BLaER1 treated with 17β-estradiol and CSF1 and Interleukin-3, amounts not matched to agents 10 nM and 100 nM (cell line): Measurements from ENCODE around the gene SNRNP35.
"Not testable (repeated sequence)": the region's sequence is repeated elsewhere in the genome, so short reads cannot be mapped to it uniquely, and the experiment has no call there.

ENCODE experiments used
- H3K27ac ChIP-seq, 11 experiments: shearing (Covaris generic); formaldehyde crosslinking; 2 replicates each; pipeline ENCODE4 v1.8.1; 2022
- H3K27me3 ChIP-seq, 11 experiments: shearing (Covaris generic); formaldehyde crosslinking; 2 replicates each; pipeline ENCODE4 v1.8.1; 2022
- H3K36me3 ChIP-seq, 11 experiments: shearing (Covaris generic); formaldehyde crosslinking; 2 replicates each; pipeline ENCODE4 v1.8.1; 2022
- H3K4me1 ChIP-seq, 10 experiments: shearing (Covaris generic); formaldehyde crosslinking; 2 replicates each; pipeline ENCODE4 v1.8.1; 2022
- H3K4me2 ChIP-seq, 11 experiments: shearing (Covaris generic); formaldehyde crosslinking; 2 replicates each; pipeline ENCODE4 v1.8.1; 2022
- H3K4me3 ChIP-seq, 10 experiments: shearing (Covaris generic); formaldehyde crosslinking; 2 replicates each; pipeline ENCODE4 v1.8.1; 2022
- H3K9ac ChIP-seq, 11 experiments: shearing (Covaris generic); formaldehyde crosslinking; 2 replicates each; pipeline ENCODE4 v1.8.1; 2022
- H3K9me3 ChIP-seq, 11 experiments: shearing (Covaris generic); formaldehyde crosslinking; replicated peaks in 1 of 11; 2 replicates each; pipeline ENCODE4 v1.8.1; 2022
- H4K20me1 ChIP-seq, 11 experiments: shearing (Covaris generic); formaldehyde crosslinking; 2 replicates each; pipeline ENCODE4 v1.8.1; 2022
- Cebpa-rat ChIP-seq, 11 experiments: shearing (Covaris generic); IDR thresholded peaks; 2 replicates each; pipeline ENCODE4 v1.8.1; 2022

Gene SNRNP35

DNA sequence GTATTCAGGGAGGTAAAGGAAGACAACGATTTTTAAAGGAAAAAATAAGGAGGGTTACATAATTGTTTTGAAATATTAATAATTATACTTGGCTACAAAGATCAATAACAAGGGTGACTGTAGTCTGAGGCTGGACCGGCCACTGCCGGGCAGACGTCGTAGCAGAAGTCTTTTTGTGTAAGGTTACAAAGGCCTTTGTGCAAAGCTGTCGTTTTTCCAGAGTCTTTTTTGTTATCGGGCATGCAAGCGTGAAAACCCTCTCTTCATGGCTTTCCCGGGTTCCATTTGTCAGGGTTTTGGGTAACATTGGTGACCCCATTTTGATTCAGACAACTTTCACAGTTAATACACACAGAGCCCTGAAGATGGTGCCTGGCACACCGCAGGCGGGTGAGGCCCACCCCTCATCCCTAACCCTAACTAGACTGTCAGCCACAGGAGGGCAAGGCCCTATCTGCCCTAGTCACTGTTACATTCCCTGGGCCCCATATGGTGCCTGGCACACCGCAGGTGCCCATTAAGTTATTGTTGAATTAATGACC, 44.3 kb downstream of the SNRNP35 start:
- Histone ChIP-seq H3K4me1 (no peaks in the 10 kb centered on the region), H3K27ac (no peak overlapping the region), H3K4me3 (no peak overlapping the region), H3K9me3 (peaks cover 0 to 3% (median 0%) of the 10 kb centered on the region in 11 experiments; a peak in 2 of 22 replicates), H4K20me1 (no peaks in the 10 kb centered on the region; a peak in 3 of 22 replicates), H3K36me3 (peaks cover 0 to 38% (median 0%) of the 10 kb centered on the region in 11 experiments; a peak in 3 of 22 replicates), H3K27me3 (no peaks in the 10 kb centered on the region), H3K9ac (no peak overlapping the region), H3K4me2 (no peak overlapping the region)
- TF ChIP-seq Cebpa-rat (IDR thresholded peaks at IDR 0.05), result no peak

DNA sequence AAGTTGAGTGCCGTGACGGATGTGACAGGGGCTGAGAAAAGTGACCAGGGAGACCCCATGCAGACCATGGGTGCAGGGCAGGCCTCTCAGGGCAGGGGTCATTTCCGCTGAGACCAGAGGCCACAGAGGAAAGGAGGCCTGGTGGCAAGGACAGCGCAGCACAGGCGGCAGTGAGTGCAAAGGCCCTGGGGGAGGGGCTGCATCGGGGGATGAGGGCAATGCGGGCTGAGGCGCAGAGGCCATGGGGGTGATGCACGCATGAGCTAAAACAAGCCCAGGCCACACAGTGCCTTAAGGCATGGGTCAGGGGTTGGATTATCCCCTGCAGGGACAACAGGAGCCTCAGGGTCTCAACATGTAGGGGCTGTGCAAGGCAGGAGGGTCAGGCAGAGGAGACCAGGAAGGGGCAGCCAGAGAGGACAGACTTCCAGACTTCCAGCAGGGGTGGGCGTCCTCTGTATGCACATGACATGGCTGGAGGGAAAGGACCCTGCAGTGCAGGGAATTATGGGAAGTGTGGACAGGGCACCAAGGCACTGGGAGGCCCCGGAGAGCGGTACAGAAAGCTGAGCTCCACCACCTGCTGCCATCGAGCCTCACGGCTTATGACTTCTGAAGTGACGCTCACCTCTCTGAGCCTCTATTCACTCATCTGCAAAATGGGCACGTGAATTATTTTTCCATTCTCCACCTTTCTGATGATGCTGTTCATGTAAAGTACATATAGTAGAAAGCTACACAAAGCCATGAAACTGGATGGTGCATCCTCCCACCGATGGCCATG, 48.3 kb downstream of the SNRNP35 start:
- no peak overlapping the region for H3K4me3 ChIP-seq
- H3K9ac ChIP-seq, result no peak overlapping the region
- no peak overlapping the region for H3K27ac ChIP-seq
- H3K36me3 ChIP-seq, result peaks cover 0 to 21% (median 0%) of the 10 kb centered on the region in 11 experiments; a peak in 5 of 22 replicates
- no peak for TF ChIP-seq Cebpa-rat (IDR thresholded peaks at IDR 0.05)
- H4K20me1 ChIP-seq, result no peaks in the 10 kb centered on the region; a peak in 3 of 22 replicates
- no peak overlapping the region for H3K4me2 ChIP-seq
- peaks cover 6 to 16% (median 11%) of the 10 kb centered on the region in 10 experiments; a peak in 18 of 20 replicates for H3K4me1 ChIP-seq
- peaks cover 0 to 3% (median 0%) of the 10 kb centered on the region in 11 experiments; a peak in 2 of 22 replicates for H3K9me3 ChIP-seq
- no peaks in the 10 kb centered on the region for H3K27me3 ChIP-seq

DNA sequence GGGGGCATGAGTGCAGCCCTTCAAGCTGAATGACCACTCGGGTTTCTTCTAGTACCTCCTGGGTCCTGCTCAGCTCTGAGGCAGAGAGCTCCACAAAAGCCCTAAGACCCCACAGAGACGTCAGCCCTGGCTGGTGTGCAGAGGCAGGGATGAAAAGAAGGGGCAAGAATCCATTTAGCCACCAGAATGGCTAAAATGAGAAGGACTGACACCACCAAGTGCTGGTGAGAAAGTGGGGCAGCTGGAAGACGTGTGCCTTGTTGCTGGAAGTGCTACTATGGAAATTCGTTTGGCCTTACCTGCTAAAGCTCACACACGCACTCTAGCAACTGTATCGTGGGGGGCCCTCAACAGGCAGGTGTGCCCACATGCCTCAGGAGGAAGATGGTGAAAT, 48.9 kb downstream of the SNRNP35 start:
- H3K36me3 ChIP-seq, result peaks cover 0 to 27% (median 0%) of the 10 kb centered on the region in 11 experiments; a peak in 5 of 22 replicates
- H3K27me3 ChIP-seq, result no peaks in the 10 kb centered on the region
- no peak overlapping the region for H3K4me2 ChIP-seq
- no peaks in the 10 kb centered on the region; a peak in 3 of 22 replicates for H4K20me1 ChIP-seq
- peaks cover 0 to 3% (median 0%) of the 10 kb centered on the region in 11 experiments; a peak in 2 of 22 replicates for H3K9me3 ChIP-seq
- peaks cover 6 to 16% (median 11%) of the 10 kb centered on the region in 10 experiments; a peak in 18 of 20 replicates for H3K4me1 ChIP-seq
- no peak overlapping the region for H3K27ac ChIP-seq
- H3K4me3 ChIP-seq, result no peak overlapping the region
- no peak overlapping the region for H3K9ac ChIP-seq
- TF ChIP-seq Cebpa-rat (IDR thresholded peaks at IDR 0.05), result no peak

DNA sequence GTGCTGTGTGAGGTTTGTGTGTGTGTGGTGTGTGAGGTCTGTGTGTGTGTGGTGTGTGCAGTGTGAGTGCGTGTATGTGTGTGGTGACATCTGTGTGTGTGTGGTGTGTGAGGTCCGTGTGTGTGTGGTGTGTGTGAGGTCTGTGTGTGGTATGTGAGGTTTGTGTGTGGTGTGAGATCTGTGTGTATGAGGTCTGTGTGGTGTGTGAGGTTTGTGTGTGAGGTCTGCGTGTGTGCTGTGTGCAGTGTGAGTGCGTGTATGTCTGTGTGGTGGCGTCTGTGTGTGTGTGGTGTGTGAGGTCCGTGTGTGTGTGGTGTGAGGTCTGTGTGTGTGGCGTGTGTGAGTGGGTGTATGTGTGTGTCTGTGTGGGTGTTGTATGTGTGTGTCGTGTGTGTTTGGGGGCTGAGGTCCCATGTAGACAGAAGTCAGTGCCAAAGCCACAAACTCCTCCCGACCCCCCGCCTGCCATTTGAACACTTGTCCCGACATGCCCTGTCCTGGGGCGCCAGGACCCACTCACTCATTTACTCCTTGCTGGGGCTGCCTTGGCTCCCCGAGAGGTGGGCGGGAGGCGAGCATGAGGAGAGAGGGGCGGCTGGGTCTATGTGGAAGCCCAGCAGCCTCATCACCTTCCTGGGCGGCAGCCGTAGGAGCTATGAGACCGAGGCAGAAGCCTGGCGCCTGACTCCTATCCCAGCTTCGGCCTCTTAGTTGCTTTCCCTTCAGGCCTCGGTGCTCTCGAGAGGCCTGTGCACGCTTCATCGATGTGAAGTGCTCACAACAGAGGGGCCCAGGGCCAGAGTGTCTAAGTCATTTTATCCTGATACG, 55.1 kb downstream of the SNRNP35 start:
- peak overlapping the region in 5 of 11 experiments; percentile 34 to 49 (median 41); a peak in 7 of 22 replicates for H3K9ac ChIP-seq
- no peaks in the 10 kb centered on the region for H3K27me3 ChIP-seq
- H3K4me2 ChIP-seq, result peak overlapping the region in 10 of 11 experiments; percentile 4 to 39 (median 17); a peak in 14 of 22 replicates
- no peak for TF ChIP-seq Cebpa-rat (IDR thresholded peaks at IDR 0.05)
- H4K20me1 ChIP-seq, result no peaks in the 10 kb centered on the region
- no peaks in the 10 kb centered on the region for H3K9me3 ChIP-seq
- peak overlapping the region in 7 of 11 experiments; percentile 20 to 67 (median 27); a peak in 12 of 22 replicates for H3K27ac ChIP-seq
- H3K4me3 ChIP-seq, result no peak overlapping the region
- peaks cover 0 to 47% (median 13%) of the 10 kb centered on the region in 11 experiments; a peak in 12 of 22 replicates for H3K36me3 ChIP-seq
- H3K4me1 ChIP-seq, result peaks cover 11 to 29% (median 21%) of the 10 kb centered on the region in 10 experiments

DNA sequence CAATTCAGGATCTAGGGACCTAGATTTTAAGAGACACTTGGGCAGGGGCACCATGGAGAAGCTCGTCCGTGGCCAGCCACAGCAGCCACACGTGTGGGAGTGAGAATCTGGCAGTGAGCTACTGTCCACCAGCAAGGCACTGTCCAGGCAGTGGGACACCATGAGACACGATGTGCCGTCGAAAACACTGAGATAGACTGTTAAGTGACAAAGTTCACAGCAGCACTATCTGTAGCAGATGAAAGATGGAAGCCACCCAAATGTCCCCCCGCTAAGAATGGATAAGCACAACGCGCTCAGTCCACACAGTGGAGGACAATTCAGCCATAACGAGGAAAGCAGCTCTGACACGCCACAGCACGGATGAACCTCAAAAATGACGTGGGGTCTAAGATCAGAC, 55.9 kb downstream of the SNRNP35 start:
- H3K9me3 ChIP-seq, result no peaks in the 10 kb centered on the region
- H3K4me3 ChIP-seq, result no peak overlapping the region
- peak overlapping the region in 1 of 11 experiments; percentile 15; a peak in 1 of 22 replicates for H3K4me2 ChIP-seq
- peaks cover 15 to 29% (median 22%) of the 10 kb centered on the region in 10 experiments for H3K4me1 ChIP-seq
- peak overlapping the region in 5 of 11 experiments; percentile 20 to 67 (median 27); a peak in 7 of 22 replicates for H3K27ac ChIP-seq
- H3K36me3 ChIP-seq, result peaks cover 0 to 51% (median 16%) of the 10 kb centered on the region in 11 experiments; a peak in 12 of 22 replicates
- H4K20me1 ChIP-seq, result no peaks in the 10 kb centered on the region
- no peaks in the 10 kb centered on the region for H3K27me3 ChIP-seq
- H3K9ac ChIP-seq, result peak overlapping the region in 5 of 11 experiments; percentile 34 to 49 (median 41); a peak in 3 of 22 replicates
- no peak for TF ChIP-seq Cebpa-rat (IDR thresholded peaks at IDR 0.05)

DNA sequence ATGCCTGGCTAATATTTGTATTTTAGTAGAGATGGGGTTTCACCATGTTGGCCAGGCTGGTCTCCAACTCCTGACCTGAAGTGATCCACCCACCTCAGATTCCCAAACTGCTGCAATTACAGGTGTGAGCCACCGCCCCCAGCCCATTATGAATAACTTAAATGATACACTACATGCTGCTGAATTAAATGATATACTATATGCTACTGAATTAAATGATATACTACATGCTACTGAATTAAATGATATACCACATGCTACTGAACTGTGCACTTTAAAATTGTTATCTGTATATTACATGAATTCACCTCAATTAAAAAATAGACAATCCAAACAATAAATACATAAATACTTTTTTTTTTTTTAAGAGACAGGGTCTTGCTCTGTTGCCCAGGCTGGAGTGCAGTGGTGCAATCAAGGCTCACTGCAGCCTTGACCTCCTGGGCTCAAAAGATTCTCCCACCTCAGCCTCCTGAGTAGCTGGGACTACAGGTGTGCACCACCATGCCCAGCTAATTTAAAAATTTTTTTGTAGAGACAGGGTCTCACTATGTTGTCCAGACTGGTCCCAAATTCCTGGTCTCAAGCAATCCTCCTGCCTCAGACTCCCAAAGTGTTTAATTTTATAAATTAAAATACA, 56.8 kb downstream of the SNRNP35 start:
- H3K9me3 ChIP-seq, H3K27me3 ChIP-seq, H3K4me3 ChIP-seq, H3K27ac ChIP-seq, H3K4me2 ChIP-seq, H3K9ac ChIP-seq, H4K20me1 ChIP-seq: not testable (repeated sequence)
- H3K4me1 ChIP-seq, result peaks cover 13 to 25% (median 18%) of the 10 kb centered on the region in 10 experiments
- peaks cover 0 to 58% (median 17%) of the 10 kb centered on the region in 11 experiments; a peak in 13 of 22 replicates for H3K36me3 ChIP-seq

DNA sequence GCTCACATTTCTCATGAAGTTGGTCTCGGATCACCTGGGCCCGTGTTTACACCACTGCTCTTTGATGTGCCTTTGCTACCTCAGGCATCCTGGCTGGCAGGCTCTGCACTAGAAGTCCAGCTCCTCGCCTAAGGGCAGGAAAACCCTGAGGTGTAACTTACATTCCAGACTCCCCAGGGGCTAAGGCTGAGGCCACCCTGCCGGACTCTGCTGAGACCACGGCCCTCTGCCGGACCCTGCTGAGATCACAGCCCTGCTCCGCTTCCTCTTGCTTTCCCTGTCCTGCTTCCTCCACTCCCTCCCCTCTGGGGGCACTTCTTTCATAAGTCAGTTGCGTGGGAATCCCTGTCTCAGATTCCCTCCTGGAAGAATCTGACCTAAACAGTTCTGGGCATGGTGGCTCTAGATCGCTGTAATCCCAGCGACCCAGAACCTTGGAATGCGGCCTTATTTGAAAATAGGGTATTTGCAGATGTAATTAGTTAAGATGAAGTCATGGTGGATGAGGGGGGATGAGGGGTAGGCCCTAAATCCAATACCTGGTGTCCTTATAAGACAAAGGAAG, 58.4 kb downstream of the SNRNP35 start:
- Histone ChIP-seq H4K20me1 (peaks cover 0 to 19% (median 0%) of the 10 kb centered on the region in 11 experiments; a peak in 4 of 22 replicates), H3K4me2 (no peak overlapping the region)
- no peak for TF ChIP-seq Cebpa-rat (IDR thresholded peaks at IDR 0.05)

More for the DNA sequence above, 58.4 kb downstream of the SNRNP35 start:
- Histone ChIP-seq H3K4me1 (peaks cover 10 to 22% (median 14%) of the 10 kb centered on the region in 10 experiments; a peak in 18 of 20 replicates), H3K4me3 (no peak overlapping the region), H3K27me3 (no peaks in the 10 kb centered on the region), H3K36me3 (peaks cover 0 to 67% (median 22%) of the 10 kb centered on the region in 11 experiments; a peak in 14 of 22 replicates), H3K27ac (no peak overlapping the region), H3K9me3 (no peaks in the 10 kb centered on the region), H3K9ac (no peak overlapping the region)
